Cardiac fibroblast (primary cell): ENCODE data around the gene NHLH1.

Experiments used
- DNase-seq, 2 donors: peaks; one replicate each; pipeline versions ENCODE4 v3.0.0 to v3.0.0-alpha.2; 2010; ENCODE audit warnings: low read depth in 2 of 2
- H3K4me3 ChIP-seq, 2 donors: replicated peaks in 1 of 2; 1 replicate in 1 of 2; 2 replicates in 1 of 2; pipeline ENCODE4 v1.5.1; 2011; ENCODE audit warnings: low read depth in 2 of 2, low read length in 2 of 2, mild to moderate bottlenecking in 2 of 2, moderate library complexity in 1 of 2
- CTCF ChIP-seq: IDR thresholded peaks from one replicate; pipeline ENCODE4 v1.5.1; 2011; ENCODE audit warnings: low read depth, mild to moderate bottlenecking, low read length, inconsistent platforms

The NHLH1 gene

GRCh38 chr1:160357286-160358002, 9.4 kb upstream of the NHLH1 start:
- H3K4me3 ChIP-seq, result no peak overlapping the region
- DNase-seq, result peak in 1 of 2 donors; percentile 37
- no peak for TF ChIP-seq CTCF

GRCh38 chr1:160358073-160358472, 8.8 kb upstream of the NHLH1 start:
- no peak for DNase-seq
- no peak for TF ChIP-seq CTCF

GRCh38 chr1:160359559-160360226, 7.2 kb upstream of the NHLH1 start:
- peak in 1 of 2 donors; percentile 7 for DNase-seq
- TF ChIP-seq CTCF, result no peak
- no peak overlapping the region for H3K4me3 ChIP-seq

More at GRCh38 chr1:160358073-160358472, 8.8 kb upstream of the NHLH1 start:
- no peak overlapping the region for H3K4me3 ChIP-seq

GRCh38 chr1:160360227-160360695, 6.6 kb upstream of the NHLH1 start:
- no peak for DNase-seq
- H3K4me3 ChIP-seq, result no peak overlapping the region
- no peak for TF ChIP-seq CTCF

GRCh38 chr1:160361199-160361598, 5.7 kb upstream of the NHLH1 start:
- H3K4me3 ChIP-seq, result no peak overlapping the region
- no peak for DNase-seq
- TF ChIP-seq CTCF, result no peak

GRCh38 chr1:160361814-160362167, 5.1 kb upstream of the NHLH1 start:
- no peak overlapping the region for H3K4me3 ChIP-seq
- no peak for TF ChIP-seq CTCF
- DNase-seq, result no peak
